IPS-18a (cell line): ENCODE measurements around the gene PLCB3.

ENCODE experiments used
- H3K27ac ChIP-seq: one replicate; pipeline ENCODE4 v1.5.1; 2013; ENCODE audit warnings: low read length
- H3K27me3 ChIP-seq: one replicate; pipeline ENCODE4 v1.6.1; 2013; ENCODE audit warnings: mild to moderate bottlenecking, low read length; ENCODE audit not compliant: control insufficient read depth, insufficient read depth
- H3K36me3 ChIP-seq: one replicate; pipeline ENCODE4 v1.6.1; 2013; ENCODE audit warnings: low read depth, low read length; ENCODE audit not compliant: control insufficient read depth
- H3K4me1 ChIP-seq: one replicate; pipeline ENCODE4 v1.6.1; 2013; ENCODE audit warnings: low read depth, low read length; ENCODE audit not compliant: control insufficient read depth
- H3K4me3 ChIP-seq: one replicate; pipeline ENCODE4 v1.5.1; 2013; ENCODE audit warnings: low read length
- H3K9ac ChIP-seq: one replicate; pipeline ENCODE4 v1.6.1; 2013; ENCODE audit warnings: mild to moderate bottlenecking, low read length, moderate library complexity
- H3K9me3 ChIP-seq: one replicate; pipeline ENCODE4 v1.6.1; 2013; ENCODE audit warnings: low read depth, low read length; ENCODE audit not compliant: control insufficient read depth

PLCB3 gene

DNA sequence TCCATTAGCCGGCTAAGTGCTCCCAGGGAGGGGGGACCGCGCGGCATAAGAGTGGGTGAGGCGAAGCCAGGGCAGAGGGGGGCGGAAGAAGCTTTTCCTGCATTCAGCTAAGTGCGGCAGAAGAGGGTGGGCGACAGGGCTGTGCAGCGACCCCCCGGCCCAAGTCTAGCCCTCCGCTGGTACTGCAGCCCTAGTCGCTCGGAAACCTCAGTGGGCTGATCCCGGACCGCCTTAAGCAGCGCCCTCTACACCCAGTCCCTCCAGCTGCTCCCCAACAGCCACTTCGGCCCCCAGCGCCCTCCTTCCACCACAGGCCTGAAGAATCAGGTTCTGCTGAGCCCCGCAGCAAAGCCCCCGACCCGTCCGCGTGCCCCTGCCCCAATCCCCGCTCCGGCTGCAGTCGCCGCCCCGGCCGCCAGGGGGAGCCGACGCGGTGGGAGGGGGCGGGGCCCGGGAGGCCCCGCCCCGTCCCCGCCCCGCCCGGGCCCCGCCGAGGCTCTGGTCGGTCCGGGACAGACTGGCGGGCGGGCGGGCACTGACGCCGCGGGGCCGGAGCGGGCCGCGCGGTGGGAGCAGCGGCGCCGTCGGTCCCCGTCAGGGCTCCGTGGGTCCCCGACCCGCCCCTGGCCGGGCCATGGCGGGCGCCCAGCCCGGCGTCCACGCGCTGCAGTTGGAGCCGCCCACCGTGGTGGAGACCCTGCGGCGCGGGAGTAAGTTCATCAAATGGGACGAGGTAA, at the start of gene PLCB3:
Gene PLCB3, plus strand, starts transcription at position 515 of the 737 bp plus-strand sequence. Its CDS starts 120 bp downstream, at position 635.
- Histone ChIP-seq H3K4me1 (peaks cover 36% of the 10 kb centered on the region), H3K27ac (peak within 1 kb of the TSS; percentile 16), H3K4me3 (peak within 1 kb of the TSS; percentile 94)

DNA sequence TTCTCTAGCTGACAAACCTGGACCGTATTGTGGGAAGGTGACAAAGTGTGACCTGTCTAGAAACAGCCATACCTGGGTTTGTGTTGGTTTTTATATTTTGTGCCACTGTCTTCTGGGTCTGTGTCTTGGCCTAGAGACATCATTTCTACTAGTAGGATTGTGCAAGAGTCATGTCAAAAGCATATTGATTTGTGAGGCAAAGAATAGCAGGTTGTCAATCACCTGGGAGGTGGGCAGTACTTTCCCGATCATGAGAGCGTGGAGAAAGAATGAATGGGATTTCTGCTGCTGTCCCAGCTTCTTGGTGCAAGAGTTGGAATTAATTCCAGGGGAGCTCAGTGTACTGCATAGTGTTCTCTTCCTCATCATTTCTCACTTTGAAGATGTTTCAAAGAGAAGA, 49.8 kb upstream of the PLCB3 start:
- Histone ChIP-seq H3K4me3 (no peak overlapping the region), H3K9ac (no peak overlapping the region), H3K27ac (no peak overlapping the region), H3K4me1 (no peaks in the 10 kb centered on the region), H3K27me3 (no peaks in the 10 kb centered on the region), H3K9me3 (no peaks in the 10 kb centered on the region), H3K36me3 (peaks cover 81% of the 10 kb centered on the region)

More for the DNA sequence above, at the start of gene PLCB3:
- Histone ChIP-seq H3K9me3 (no peaks in the 10 kb centered on the region), H3K27me3 (no peaks in the 10 kb centered on the region), H3K9ac (peak within 1 kb of the TSS; percentile 68), H3K36me3 (peaks cover 17% of the 10 kb centered on the region)

DNA sequence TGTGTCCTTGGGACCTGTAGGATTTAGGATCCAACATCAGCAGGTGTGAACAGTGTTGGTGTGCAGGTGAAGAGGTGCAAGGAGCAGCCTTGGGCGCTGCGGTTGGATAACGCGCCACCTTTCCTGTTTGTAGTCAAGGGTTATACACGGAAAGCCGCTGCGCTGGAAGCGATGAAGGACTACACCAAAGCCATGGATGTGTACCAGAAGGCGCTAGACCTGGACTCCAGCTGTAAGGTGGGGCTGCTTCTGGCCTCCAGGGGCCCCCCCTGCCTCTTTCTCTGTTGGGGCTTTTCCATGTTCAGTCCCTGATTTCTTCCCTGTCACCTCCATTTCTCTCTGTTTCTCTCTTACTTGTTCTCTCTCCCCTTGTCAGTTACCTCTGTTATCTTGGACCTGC, 48.3 kb upstream of the PLCB3 start:
- Histone ChIP-seq H3K4me3 (no peak overlapping the region), H3K27ac (no peak overlapping the region), H3K4me1 (no peaks in the 10 kb centered on the region), H3K9ac (no peak overlapping the region), H3K36me3 (peaks cover 73% of the 10 kb centered on the region), H3K9me3 (no peaks in the 10 kb centered on the region), H3K27me3 (no peaks in the 10 kb centered on the region)

DNA sequence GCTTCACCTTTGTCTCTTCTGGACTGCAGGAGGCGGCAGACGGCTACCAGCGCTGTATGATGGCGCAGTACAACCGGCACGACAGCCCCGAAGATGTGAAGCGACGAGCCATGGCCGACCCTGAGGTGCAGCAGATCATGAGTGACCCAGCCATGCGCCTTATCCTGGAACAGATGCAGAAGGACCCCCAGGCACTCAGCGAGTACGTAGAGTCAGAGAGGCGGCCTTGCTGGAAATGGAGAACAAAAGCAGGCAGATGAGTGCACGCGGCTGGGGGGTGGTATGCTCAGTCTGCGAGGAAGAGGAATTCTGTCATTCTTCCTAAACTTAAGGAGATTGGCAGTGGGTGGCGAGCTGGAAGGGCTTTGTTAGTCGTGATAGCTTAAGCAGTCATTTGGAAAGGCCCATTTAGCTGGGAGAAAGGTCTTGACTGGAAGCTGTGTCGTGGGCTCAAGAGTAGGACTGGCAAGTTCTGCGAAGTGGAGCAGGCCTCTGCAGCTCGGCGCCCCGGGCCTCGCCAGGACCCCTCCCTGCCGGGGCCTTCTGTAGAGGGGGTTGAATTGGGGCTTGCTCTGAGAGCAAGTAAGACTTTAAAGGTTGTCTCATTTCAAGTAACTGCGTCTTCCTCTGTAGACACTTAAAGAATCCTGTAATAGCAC, 47.8 kb upstream of the PLCB3 start:
- no peak overlapping the region for H3K27ac ChIP-seq
- no peaks in the 10 kb centered on the region for H3K4me1 ChIP-seq
- no peak overlapping the region for H3K4me3 ChIP-seq
- peaks cover 68% of the 10 kb centered on the region for H3K36me3 ChIP-seq
- no peaks in the 10 kb centered on the region for H3K9me3 ChIP-seq
- no peaks in the 10 kb centered on the region for H3K27me3 ChIP-seq
- H3K9ac ChIP-seq: no peak overlapping the region

DNA sequence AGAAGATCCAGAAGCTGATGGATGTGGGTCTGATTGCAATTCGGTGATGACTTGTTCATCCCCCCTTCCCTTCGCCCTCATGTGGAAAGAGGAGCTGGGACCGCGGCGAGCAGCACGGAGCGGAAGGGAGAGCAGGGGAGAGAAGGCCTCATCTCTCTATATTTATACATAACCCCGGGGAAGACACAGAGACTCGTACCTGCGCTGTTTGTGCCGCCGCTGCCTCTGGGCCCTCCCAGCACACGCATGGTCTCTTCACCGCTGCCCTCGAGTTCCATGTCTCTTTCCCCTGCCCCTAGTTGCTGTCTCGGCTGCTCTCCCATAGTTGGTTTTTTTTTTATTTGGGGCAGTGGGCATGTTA, 47.3 kb upstream of the PLCB3 start:
- H3K9me3 ChIP-seq: no peaks in the 10 kb centered on the region
- H3K4me3 ChIP-seq: no peak overlapping the region
- peaks cover 64% of the 10 kb centered on the region for H3K36me3 ChIP-seq
- no peaks in the 10 kb centered on the region for H3K27me3 ChIP-seq
- no peak overlapping the region for H3K9ac ChIP-seq
- no peaks in the 10 kb centered on the region for H3K4me1 ChIP-seq
- no peak overlapping the region for H3K27ac ChIP-seq

DNA sequence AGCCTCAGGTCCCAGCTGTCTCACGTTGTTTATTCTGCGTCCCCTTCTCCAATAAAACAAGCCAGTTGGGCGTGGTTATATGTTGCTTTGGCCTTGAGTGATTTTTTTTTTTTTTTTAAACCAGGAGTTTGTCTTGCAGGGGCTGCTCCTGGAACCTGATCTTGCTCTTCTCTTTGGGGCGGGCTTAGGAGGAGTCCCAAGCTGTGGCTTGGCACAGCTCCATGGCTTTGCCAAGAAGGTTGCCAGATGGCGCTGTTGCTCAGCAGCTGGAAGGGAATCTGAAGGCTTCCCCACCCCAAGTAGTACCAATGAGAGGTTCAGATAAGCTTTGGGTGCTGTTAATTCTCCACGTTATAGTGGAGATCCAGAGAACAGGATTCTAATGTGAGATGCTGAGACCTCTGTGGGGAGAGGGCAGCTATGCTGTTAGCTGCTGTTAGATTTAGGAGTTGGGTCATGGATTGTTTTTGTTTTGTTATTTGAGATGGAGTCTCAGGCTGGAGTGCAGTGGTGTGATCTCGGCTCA, 46.8 kb upstream of the PLCB3 start:
- H3K4me1 ChIP-seq: no peaks in the 10 kb centered on the region
- H3K27ac ChIP-seq: no peak overlapping the region
- no peak overlapping the region for H3K9ac ChIP-seq
- no peaks in the 10 kb centered on the region for H3K27me3 ChIP-seq
- no peaks in the 10 kb centered on the region for H3K9me3 ChIP-seq
- peaks cover 64% of the 10 kb centered on the region for H3K36me3 ChIP-seq
- no peak overlapping the region for H3K4me3 ChIP-seq

DNA sequence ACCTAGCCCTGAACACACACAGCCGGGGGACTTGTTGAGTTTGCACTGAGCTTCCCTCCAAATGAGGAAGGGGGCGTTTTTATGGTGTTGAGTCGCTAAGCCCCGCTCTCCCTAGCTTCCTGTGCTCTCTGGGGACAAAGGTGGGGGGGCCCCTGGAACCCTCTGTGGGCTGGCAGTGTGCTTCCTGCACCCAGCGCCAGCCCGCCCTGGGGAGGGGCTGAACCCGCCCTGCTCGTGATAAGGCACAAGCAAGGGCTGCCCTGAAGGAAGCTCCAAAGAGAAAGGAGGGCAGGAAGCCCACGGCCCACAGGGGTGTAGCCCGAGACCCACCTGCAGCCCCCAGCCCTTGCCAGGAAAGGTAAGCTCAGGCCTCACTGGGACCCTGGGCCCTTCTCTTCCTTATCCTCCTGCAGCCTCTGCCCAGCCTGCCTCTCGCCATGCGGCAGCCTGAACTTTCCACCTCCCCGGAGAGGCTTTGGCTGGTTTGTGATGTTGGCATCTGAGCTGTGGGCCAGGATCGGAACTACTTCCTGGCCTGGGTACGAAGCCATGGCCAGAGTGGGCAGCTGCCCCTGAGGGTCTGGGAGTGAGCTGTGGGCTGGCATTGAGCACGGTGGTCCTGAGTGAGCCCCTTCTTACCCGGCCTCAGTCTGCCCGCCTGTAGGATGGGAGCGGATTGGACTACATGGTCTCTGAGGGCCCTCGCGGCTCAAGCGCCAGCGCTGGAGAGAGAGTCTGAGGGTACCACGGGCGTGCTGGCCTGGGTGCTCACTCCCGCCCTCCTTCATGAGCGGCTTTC, 44.7 kb upstream of the PLCB3 start, which contains the start of gene FERMT3:
Gene FERMT3, plus strand, starts transcription at position 265 of the 799 bp plus-strand sequence. CDS start 644 bp downstream, outside the sequence.
- H3K36me3 ChIP-seq: peaks cover 43% of the 10 kb centered on the region
- H3K9ac ChIP-seq: no peak within 1 kb of the TSS
- H3K4me3 ChIP-seq: no peak within 1 kb of the TSS
- H3K27me3 ChIP-seq: no peaks in the 10 kb centered on the region
- H3K4me1 ChIP-seq: no peaks in the 10 kb centered on the region
- H3K9me3 ChIP-seq: no peaks in the 10 kb centered on the region
- H3K27ac ChIP-seq: no peak within 1 kb of the TSS

DNA sequence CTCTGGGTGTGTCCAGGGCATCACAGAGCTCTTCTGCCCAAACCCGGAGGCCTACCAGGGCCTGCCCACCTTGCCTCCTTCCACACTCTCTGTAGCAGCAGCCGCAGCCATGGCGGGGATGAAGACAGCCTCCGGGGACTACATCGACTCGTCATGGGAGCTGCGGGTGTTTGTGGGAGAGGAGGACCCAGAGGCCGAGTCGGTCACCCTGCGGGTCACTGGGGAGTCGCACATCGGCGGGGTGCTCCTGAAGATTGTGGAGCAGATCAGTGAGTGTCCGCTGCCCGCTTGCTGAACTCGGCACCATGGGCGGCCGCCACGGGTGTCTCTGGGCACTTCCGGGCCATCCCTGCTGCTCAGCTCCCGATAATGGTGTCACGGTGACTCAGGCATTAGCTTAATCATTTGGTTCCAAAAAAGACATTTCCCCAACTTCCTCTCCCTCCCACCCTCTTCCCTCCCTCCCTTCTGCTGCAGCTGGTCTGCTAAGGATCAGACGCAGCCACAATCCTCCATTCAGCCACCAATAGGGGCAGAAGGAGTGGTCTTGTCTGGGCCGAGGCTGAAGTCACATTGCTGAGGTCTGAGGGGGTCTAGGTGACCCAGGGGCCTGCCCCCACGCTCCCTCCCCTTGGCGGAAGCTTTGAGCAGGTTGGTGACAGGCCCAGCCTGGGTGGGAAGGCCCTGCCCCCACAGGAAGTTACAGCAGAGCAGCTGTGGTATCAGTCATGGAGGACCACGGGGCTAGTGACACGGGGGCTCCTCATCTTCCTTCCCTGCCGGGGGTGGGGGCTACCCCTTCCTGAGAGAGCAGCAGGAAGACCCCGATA, 43.9 kb upstream of the PLCB3 start:
- Histone ChIP-seq H3K9ac (no peak overlapping the region), H3K4me1 (no peaks in the 10 kb centered on the region), H3K9me3 (no peaks in the 10 kb centered on the region), H3K27ac (no peak overlapping the region), H3K4me3 (no peak overlapping the region), H3K27me3 (no peaks in the 10 kb centered on the region), H3K36me3 (peaks cover 44% of the 10 kb centered on the region)

DNA sequence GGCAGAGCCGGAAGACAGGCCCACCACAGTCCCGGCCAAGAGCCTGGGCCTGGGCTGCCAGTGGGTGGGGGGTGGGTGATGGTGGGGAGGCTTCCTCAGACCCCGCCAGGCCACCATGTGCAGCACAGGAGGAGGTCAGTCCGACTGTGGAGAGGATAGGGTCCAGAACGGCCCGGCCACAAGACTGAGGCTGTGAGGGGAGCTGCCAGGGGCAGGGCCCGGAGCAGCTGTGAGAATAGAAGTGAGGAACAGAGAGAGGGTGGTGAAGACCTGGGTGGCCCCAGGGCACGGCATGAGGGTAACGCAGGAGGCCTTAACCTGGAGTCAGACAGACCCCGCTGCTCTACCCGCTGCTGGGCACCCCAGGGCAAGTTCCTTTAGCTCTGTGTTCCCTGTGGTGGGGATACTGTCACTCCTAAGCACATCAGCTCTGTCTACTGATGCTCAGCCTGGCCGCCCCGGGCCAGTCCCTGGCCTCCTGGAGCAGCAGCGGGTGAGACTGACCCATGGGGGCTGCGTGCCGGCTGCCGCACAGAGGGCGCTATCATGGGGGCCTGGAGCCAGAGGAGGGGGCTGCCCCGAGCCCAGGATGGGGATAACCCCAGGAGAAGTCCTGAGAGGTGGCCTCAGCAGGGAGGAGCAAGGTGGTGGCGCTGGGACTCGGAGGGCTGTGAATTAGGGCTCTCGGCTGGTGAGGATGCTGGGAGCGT, 43.1 kb upstream of the PLCB3 start:
- Histone ChIP-seq H3K9me3 (no peaks in the 10 kb centered on the region), H3K36me3 (peaks cover 37% of the 10 kb centered on the region), H3K4me3 (no peak overlapping the region), H3K27ac (no peak overlapping the region), H3K27me3 (no peaks in the 10 kb centered on the region), H3K9ac (no peak overlapping the region), H3K4me1 (no peaks in the 10 kb centered on the region)

DNA sequence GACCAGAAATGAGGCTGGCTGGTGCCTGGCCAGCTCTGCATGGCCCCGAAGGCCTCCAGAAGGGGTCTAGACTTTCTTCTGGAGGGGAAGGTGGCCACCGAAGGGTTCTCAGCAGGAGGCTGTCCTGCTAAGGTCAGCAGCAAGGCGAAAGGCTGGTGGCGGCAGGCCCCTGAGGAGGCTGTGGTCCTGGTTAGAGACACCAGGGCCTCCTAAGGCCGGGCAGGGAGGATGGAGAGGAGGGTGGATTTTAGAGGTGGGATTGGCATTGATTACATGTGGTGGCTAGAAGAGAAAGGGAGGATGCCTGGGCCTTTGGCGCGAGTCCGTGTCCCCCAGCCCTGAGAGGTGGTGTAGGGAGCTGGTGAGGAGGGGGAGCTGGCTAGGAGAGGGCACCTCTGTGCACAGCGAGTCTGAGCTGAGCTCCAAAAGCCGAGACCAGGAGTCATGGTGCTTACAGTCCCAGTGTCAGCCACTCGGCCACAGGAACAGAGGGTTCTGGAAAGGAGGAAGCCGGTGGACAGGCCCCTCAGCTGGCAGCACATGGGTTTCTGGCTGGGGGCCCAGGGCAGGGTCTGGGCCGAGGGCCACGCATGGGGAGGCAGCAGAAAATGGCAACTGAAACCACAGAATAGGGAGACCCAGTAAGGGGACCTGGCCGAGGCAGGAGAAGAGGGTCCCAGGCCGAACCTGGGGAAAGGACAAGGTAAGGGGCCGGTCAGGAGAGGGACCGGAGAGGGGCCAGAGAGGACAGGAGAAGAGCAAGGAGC, 42.4 kb upstream of the PLCB3 start:
- H3K9ac ChIP-seq: no peak overlapping the region
- no peaks in the 10 kb centered on the region for H3K4me1 ChIP-seq
- H3K27me3 ChIP-seq: no peaks in the 10 kb centered on the region
- H3K4me3 ChIP-seq: no peak overlapping the region
- H3K27ac ChIP-seq: no peak overlapping the region
- H3K9me3 ChIP-seq: no peaks in the 10 kb centered on the region
- H3K36me3 ChIP-seq: peaks cover 29% of the 10 kb centered on the region
